Measurements from ENCODE around the gene CCT6A.
"Not testable (repeated sequence)": the region's sequence is repeated elsewhere in the genome, so short reads cannot be mapped to it uniquely, and the experiment has no call there.

CCT6A gene

DNA sequence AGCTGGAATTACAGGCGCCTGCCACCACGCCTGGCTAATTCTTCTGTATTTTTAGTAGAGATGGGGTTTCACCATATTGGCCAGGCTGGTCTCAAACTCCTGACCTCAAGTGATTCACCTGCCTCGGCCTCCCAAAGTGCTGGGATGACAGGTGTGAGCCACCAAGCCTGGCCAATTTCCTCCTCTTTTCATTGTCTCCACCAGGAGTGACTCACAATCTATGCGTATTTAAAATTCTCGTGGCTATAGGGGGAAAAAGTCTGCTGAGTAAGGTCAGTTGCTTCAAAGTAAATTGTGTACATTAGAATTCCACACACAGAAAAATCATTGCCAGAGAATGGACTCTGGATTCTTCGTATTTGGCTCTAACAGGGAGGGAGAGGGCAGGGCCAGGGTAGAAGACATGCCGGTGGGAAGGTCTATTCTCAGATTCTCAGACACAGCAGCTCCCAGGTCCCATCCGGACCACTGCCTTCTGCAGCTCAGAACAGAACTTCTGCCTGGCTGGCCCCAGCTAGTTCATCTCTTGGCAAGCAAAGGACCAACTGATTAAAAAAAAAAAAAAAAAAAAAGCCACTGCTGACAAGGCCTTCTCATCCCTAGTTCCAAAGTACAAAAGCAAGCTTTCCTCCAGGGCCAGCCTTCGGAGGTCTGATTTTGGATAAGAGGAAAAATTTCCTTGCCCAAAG, 22.5 kb upstream of the CCT6A start:
- H3K27ac ChIP-seq (ENCODE audit: low read length) = no peak overlapping the region
- no peaks in the 10 kb centered on the region for H3K27me3 ChIP-seq (replicated peaks; ENCODE audit: insufficient read depth, low read length)
- no peak for DNase-seq
- no peaks in the 10 kb centered on the region for H3K9me2 ChIP-seq (replicated peaks; ENCODE audit: insufficient read depth, low read length)
- H3K9ac ChIP-seq (ENCODE audit: low read length) = no peak overlapping the region
- TF ChIP-seq, protein P1, sequence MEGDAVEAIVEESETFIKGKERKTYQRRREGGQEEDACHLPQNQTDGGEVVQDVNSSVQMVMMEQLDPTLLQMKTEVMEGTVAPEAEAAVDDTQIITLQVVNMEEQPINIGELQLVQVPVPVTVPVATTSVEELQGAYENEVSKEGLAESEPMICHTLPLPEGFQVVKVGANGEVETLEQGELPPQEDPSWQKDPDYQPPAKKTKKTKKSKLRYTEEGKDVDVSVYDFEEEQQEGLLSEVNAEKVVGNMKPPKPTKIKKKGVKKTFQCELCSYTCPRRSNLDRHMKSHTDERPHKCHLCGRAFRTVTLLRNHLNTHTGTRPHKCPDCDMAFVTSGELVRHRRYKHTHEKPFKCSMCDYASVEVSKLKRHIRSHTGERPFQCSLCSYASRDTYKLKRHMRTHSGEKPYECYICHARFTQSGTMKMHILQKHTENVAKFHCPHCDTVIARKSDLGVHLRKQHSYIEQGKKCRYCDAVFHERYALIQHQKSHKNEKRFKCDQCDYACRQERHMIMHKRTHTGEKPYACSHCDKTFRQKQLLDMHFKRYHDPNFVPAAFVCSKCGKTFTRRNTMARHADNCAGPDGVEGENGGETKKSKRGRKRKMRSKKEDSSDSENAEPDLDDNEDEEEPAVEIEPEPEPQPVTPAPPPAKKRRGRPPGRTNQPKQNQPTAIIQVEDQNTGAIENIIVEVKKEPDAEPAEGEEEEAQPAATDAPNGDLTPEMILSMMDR (IDR thresholded peaks at IDR 0.05; ENCODE audit: low read length) = no peak
- TF ChIP-seq EZH2phosphoT487 (IDR thresholded peaks at IDR 0.05; ENCODE audit: low read length) = no peak
- no peak for TF ChIP-seq EZH2 (optimal IDR thresholded peaks at IDR 0.05; ENCODE audit: low read depth, low read length)
- H2AFZ ChIP-seq (ENCODE audit: low read length) = no peak overlapping the region
- no peak overlapping the region for H3K4me2 ChIP-seq (ENCODE audit: low read depth, low read length)
- H4K20me1 ChIP-seq (ENCODE audit: insufficient read depth, low read length) = no peaks in the 10 kb centered on the region
- H3K79me2 ChIP-seq (ENCODE audit: low read length) = peaks cover 9% of the 10 kb centered on the region
- H3F3A ChIP-seq (ENCODE audit: insufficient read depth, low read length) = peaks cover 7% of the 10 kb centered on the region
- H3K4me1 ChIP-seq (ENCODE audit: low read length) = no peaks in the 10 kb centered on the region
- no peaks in the 10 kb centered on the region for H3K36me3 ChIP-seq (replicated peaks; ENCODE audit: insufficient read depth, low read length)
- H3K4me3 ChIP-seq (ENCODE audit: low read length) = no peak overlapping the region
- H3K9me3 ChIP-seq (replicated peaks; ENCODE audit: insufficient read depth, low read length) = no peaks in the 10 kb centered on the region

DNA sequence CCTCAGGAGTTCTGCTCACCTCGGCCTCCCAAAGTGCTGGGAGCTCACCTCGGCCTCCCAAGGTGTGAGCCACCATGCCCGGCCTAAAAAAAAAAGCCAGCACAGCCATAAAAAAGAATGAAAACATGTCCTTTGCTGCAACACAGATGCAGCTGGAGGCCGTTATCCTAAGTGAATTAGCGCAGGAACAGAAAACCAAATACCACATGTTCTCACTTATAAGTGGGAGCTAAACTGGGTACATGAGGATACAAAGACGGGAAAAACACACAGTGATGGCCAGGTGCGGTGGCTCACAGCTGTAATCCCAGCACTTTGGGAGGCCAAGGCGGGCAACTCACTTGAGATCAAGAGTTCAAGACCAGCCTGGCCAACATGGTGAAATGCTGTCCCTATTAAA, 21.2 kb upstream of the CCT6A start:
- no peak for DNase-seq
- TF ChIP-seq, protein P1 (IDR thresholded peaks at IDR 0.05; ENCODE audit: low read length) = no peak
- no peak for TF ChIP-seq EZH2 (optimal IDR thresholded peaks at IDR 0.05; ENCODE audit: low read depth, low read length)
- no peak for TF ChIP-seq EZH2phosphoT487 (IDR thresholded peaks at IDR 0.05; ENCODE audit: low read length)
- Histone ChIP-seq H3F3A (ENCODE audit: insufficient read depth, low read length) (peaks cover 10% of the 10 kb centered on the region), H3K27ac (ENCODE audit: low read length) (no peak overlapping the region), H3K27me3 (replicated peaks; ENCODE audit: insufficient read depth, low read length) (no peaks in the 10 kb centered on the region), H3K4me2 (ENCODE audit: low read depth, low read length) (no peak overlapping the region), H3K9ac (ENCODE audit: low read length) (no peak overlapping the region), H4K20me1 (ENCODE audit: insufficient read depth, low read length) (no peaks in the 10 kb centered on the region), H3K9me3 (replicated peaks; ENCODE audit: insufficient read depth, low read length) (no peaks in the 10 kb centered on the region), H3K4me1 (ENCODE audit: low read length) (no peaks in the 10 kb centered on the region), H3K9me2 (replicated peaks; ENCODE audit: insufficient read depth, low read length) (no peaks in the 10 kb centered on the region), H3K4me3 (ENCODE audit: low read length) (no peak overlapping the region), H3K79me2 (ENCODE audit: low read length) (peaks cover 9% of the 10 kb centered on the region), H2AFZ (ENCODE audit: low read length) (no peak overlapping the region), H3K36me3 (replicated peaks; ENCODE audit: insufficient read depth, low read length) (no peaks in the 10 kb centered on the region)

DNA sequence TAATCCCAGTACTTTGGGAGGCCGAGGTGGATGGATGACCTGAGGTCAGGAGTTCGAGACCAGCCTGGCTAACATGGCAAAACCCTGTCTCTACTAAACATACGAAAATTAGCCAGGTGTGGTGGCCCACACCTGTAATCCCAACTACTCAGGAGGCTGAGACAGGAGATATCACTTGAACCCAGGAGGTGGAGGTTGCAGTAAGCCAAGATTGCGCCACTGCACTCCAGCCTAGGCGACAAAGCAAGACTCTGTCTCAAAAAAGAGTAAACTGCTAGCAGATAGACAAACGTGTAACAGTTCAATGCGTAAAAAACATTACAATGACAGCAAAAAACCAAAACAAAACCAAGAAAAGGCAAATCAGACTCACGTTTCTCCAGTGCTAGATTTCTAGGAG, 20.0 kb upstream of the CCT6A start:
- H3K9me2 ChIP-seq (replicated peaks; ENCODE audit: insufficient read depth, low read length); H3K79me2 ChIP-seq (ENCODE audit: low read length); H3F3A ChIP-seq (ENCODE audit: insufficient read depth, low read length); H4K20me1 ChIP-seq (ENCODE audit: insufficient read depth, low read length); H2AFZ ChIP-seq (ENCODE audit: low read length); H3K27me3 ChIP-seq (replicated peaks; ENCODE audit: insufficient read depth, low read length); H3K4me2 ChIP-seq (ENCODE audit: low read depth, low read length); H3K36me3 ChIP-seq (replicated peaks; ENCODE audit: insufficient read depth, low read length); H3K9me3 ChIP-seq (replicated peaks; ENCODE audit: insufficient read depth, low read length); H3K4me3 ChIP-seq (ENCODE audit: low read length); H3K9ac ChIP-seq (ENCODE audit: low read length); H3K4me1 ChIP-seq (ENCODE audit: low read length); DNase-seq; H3K27ac ChIP-seq (ENCODE audit: low read length): not testable (repeated sequence)

DNA sequence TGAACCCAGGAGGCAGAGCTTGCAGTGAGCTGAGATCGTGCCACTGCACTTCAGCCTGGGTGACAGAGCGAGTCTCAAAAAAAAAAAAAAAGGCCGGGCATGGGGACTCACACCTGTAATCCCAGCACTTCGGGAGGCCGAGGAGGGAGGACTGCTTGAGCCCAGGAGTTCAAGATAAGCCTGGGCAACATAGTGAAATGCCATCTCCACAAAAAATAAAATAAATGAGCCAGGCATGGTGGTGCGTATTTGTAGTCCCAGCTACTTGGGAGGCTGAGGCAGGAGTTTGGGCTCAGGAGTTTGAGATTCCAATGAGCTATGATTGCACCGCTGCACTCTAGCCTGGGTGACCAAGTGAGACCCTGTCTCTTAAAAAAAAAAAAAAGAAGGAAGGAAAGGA, 19.0 kb upstream of the CCT6A start:
- not testable (repeated sequence) for H4K20me1 ChIP-seq (ENCODE audit: insufficient read depth, low read length); H3K9me2 ChIP-seq (replicated peaks; ENCODE audit: insufficient read depth, low read length); H3F3A ChIP-seq (ENCODE audit: insufficient read depth, low read length); H3K9me3 ChIP-seq (replicated peaks; ENCODE audit: insufficient read depth, low read length); H2AFZ ChIP-seq (ENCODE audit: low read length); H3K4me3 ChIP-seq (ENCODE audit: low read length); H3K27me3 ChIP-seq (replicated peaks; ENCODE audit: insufficient read depth, low read length); H3K79me2 ChIP-seq (ENCODE audit: low read length); H3K27ac ChIP-seq (ENCODE audit: low read length); H3K4me2 ChIP-seq (ENCODE audit: low read depth, low read length); H3K4me1 ChIP-seq (ENCODE audit: low read length); H3K36me3 ChIP-seq (replicated peaks; ENCODE audit: insufficient read depth, low read length); DNase-seq; H3K9ac ChIP-seq (ENCODE audit: low read length)

All from MM.1S (cell line).